GM19452 (cell line): ENCODE measurements around the gene TMEM258.

ENCODE experiments used
- ATAC-seq: cut with Tn5 transposase; IDR thresholded peaks from one replicate; pipeline ENCODE4 v1.9.1; 2021; ENCODE audit not compliant: unreplicated experiment

Gene TMEM258

GRCh38 chr11:61792310-61793082, at the start of gene TMEM258, which contains the start of gene FEN1:
Gene TMEM258, minus strand, starts transcription at chr11:61792599. Its CDS starts 41 bp downstream, at chr11:61792558.
Gene FEN1, plus strand, starts transcription at chr11:61792911. Its CDS starts 2,451 bp downstream, at chr11:61795362.
- ATAC-seq, result peak; percentile 88

GRCh38 chr11:61841636-61842527, 49.5 kb upstream of the TMEM258 start:
- no peak for ATAC-seq

GRCh38 chr11:61840371-61840770, 48.0 kb upstream of the TMEM258 start:
- ATAC-seq, result no peak

- ATAC-seq, result no peak
Measured at GRCh38 chr11:61839742-61840141, 47.3 kb upstream of the TMEM258 start.

GRCh38 chr11:61838921-61839320, 46.5 kb upstream of the TMEM258 start:
- no peak for ATAC-seq

GRCh38 chr11:61838501-61838900, 46.1 kb upstream of the TMEM258 start:
- no peak for ATAC-seq

GRCh38 chr11:61837411-61838005, 45.1 kb upstream of the TMEM258 start:
- ATAC-seq, result no peak

- ATAC-seq, result no peak
Measured at GRCh38 chr11:61836193-61836592, 43.8 kb upstream of the TMEM258 start.

- ATAC-seq, result peak; percentile 90
Measured at GRCh38 chr11:61834278-61835048, 42.1 kb upstream of the TMEM258 start.

GRCh38 chr11:61833926-61834277, 41.5 kb upstream of the TMEM258 start:
- no peak for ATAC-seq

GRCh38 chr11:61833471-61833870, 41.1 kb upstream of the TMEM258 start:
- no peak for ATAC-seq

GRCh38 chr11:61832754-61833153, 40.4 kb upstream of the TMEM258 start:
- no peak for ATAC-seq

GRCh38 chr11:61832207-61832606, 39.8 kb upstream of the TMEM258 start:
- no peak for ATAC-seq

GRCh38 chr11:61830237-61831105, 38.1 kb upstream of the TMEM258 start:
- ATAC-seq, result no peak

GRCh38 chr11:61829806-61830205, 37.4 kb upstream of the TMEM258 start:
- ATAC-seq, result no peak

GRCh38 chr11:61828629-61829407, 36.4 kb upstream of the TMEM258 start:
- no peak for ATAC-seq

- ATAC-seq, result no peak
Measured at GRCh38 chr11:61828379-61828628, 35.9 kb upstream of the TMEM258 start.

- ATAC-seq, result peak; percentile 70
Measured at GRCh38 chr11:61827571-61828378, 35.4 kb upstream of the TMEM258 start, which contains the start of gene FADS2. Gene FADS2, plus strand, starts transcription at chr11:61828300. Its CDS starts 91 bp downstream, at chr11:61828391.
